Activated CD8-positive, alpha-beta memory T cell treated with anti-CD3 and anti-CD28 coated beads, Interleukin-2, amount 50 U/mL, for 24 hours (primary cell): ENCODE measurements around the gene MTUS2.

Source experiments
- DNase-seq: peaks from one replicate; pipeline ENCODE4 v3.0.0-alpha.2; 2020; ENCODE audit errors: extremely low read depth

The MTUS2 gene

DNA sequence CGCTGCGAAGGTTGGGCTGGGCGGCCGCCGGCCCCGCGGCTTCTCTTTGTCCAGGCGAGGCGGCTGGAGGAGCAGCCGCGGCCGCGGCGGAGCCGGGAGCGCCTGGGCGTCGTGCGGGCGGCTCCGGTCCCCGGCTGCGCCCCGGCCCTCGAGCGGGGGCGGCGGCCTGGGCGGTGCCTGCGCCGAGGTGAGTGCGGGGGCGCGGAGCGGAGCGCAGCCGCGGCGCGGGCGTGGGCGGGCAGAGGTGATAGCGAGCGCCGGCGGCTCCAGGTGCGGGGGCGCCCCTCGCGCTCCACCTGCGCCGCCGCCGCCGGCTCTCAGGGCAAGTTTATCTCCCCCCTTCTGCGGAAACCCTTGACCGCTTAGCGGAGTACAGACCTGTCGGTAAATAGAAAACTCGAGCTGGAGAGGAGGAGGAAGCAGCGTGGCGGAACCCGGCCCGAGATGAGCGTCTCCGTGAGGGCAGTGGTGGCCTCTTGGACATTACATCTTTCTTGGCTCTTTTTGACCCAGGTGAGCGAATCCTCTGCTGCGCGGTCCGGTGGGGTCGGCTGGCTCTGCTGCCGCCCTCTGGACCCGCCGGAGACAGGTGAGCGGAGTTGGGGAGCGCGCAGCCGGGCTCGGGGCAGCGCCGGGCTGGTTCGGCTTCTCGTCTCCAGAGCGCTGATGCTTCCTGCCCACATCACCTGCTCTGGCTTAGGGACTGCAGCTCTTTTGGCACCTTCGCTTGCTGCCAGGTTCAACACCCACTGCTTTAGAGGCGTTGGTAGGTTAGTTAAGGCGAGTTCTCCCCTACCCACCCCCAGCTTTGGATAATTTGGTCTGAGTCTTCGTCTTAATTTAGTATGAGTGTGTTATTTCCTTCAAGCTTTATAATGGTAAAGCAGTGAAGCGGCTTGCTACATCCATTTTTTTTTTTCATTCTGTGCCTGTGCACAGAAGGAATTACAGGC is at the start of gene MTUS2:
TSS of gene MTUS2 (plus strand) at position 241 of the 953 bp plus-strand sequence.
- DNase-seq, result no peak

DNA sequence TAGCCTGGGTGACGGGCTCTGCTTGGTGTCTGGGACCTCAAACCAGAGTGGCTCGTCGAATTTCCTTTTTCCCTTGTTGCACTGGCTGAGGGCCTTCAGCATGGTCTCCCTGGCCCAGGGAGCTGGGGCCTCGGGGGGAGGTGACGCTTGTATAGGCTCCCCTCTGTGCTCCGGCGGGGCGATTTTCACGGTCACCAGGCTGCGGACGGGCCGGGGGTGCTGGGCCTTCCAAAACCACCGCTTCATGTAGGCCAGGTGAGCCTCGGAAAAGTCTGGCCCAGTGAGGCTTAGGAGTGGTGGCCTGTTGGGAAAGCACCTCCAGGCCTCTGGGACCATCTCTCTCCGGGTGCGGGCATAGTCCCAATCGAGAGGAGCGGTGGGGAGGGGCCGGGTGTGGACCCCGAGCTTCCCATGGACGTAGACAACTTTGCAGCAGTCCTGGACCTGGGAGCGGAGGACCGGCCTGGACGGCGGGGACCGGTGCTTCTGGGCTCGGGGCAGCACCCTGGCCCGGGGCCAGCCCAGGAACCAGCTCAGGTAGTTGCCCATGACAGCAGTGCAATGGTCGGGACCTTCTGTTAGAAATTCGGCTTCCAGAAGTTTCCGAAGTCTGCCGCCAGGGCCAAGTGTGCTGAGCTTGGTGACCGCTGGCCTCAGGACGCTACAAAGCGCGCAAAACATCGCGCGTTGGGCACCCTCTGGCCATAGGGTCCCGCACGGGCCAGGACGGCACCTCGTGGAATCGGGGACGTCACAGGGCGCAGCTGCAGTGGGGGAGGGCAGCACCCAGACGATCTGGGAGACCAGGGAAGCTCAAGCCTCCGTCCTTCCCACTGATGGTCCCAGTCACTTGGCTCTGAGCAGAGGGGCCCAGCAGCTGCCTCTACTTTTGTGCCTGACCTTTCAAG is 41.6 kb upstream of the MTUS2 start:
- DNase-seq, result no peak

DNA sequence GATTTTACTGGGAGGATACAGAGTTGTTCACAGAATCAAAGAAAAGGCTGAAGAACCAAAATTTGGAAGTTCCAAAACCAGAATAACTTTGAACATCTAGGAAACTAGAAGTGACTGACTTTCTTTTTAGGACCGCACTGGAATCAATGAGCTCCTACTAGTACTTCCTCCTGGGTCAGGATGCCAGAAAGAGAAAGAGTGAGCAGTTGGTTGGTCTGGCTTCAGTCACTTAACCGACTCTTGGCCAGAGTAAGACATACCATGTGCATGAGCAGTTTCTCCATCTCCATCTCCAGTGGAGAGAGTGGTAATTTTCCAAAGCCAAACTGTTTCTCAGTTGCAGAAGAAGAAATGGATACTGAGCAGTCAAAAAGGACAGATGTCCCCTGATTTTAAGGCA is 27.1 kb upstream of the MTUS2 start:
- DNase-seq, result no peak

DNA sequence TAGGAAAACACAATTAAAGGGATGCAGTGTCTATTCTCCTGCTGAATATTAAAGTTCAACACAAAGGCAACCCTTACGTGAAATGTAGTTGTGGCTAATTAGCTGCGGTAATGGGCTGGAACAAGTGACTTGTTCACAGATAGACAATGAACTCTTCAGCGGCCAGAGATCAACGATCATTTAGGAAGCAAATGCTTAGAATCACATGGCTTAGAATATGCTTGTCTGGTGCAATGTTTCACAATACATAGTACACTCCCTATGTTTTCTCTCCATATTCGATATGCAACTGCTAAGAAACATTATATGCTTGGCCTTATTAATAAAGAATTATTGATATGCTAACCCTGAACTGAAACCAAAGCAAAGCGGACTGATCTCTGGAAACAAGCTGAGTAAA is 25.7 kb upstream of the MTUS2 start:
- DNase-seq, result no peak

DNA sequence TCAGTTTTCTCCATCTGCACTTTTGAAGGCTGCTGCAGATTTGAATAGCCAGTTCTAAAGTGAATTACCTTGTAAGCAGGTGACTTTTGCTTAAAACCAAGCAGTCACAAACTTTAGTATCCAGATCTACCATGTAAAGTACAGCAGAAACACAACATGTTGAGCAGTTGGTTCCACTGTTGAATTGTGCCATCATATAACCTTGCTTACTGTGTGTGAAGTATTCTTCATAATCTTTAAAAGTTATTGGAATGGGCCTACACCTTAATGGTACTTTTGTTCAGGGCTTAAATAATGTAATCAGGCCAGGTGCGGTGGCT is 23.2 kb upstream of the MTUS2 start:
- no peak for DNase-seq

DNA sequence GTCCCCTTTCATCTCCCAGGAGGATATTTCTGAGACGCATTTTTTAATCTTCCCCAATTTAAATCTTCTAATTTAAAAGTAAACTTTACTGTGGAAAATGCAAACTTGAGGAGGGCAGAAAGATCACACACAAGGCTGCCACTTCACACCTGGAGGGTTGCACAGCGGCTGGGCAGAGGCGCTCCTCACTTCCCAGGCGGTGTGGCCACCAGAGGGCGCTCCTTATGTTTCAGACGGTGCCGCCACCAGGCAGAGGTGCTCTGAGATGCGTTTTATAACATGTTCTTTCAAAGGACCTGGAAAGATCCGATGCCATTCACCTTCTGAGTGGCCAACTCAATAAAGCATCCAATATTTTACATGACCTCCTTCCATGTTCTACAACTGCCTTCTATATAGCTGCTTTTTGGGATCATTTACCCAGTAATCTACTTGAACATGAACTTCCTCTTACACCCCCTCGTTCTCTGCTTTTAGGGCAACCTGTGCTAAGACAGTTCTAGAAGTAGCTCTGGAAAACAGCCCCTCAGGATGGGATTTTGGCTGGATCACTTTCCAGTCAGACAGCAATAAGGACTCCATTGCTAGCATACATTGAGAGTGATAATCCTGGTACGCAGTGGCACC is 14.8 kb upstream of the MTUS2 start:
- DNase-seq, result no peak

DNA sequence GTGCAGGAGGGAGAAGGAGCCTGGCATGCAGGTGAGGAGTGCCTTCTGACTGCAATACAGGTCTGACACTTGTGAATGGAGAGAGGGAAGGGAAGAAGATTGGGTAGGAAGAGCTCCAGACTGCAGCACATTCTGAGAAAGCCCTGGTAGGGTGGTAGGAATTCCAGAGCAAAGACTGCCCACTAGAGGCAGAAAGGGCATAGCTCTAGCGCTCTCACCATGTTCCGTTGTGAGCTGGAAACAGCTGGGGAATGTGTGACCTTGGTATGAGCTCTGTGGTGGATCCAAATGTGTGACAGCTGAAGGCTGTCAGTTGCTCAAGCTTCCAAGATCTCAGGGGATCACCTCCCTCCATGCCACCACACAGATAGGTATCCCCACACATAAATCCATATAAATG is 2.9 kb upstream of the MTUS2 start:
- no peak for DNase-seq

DNA sequence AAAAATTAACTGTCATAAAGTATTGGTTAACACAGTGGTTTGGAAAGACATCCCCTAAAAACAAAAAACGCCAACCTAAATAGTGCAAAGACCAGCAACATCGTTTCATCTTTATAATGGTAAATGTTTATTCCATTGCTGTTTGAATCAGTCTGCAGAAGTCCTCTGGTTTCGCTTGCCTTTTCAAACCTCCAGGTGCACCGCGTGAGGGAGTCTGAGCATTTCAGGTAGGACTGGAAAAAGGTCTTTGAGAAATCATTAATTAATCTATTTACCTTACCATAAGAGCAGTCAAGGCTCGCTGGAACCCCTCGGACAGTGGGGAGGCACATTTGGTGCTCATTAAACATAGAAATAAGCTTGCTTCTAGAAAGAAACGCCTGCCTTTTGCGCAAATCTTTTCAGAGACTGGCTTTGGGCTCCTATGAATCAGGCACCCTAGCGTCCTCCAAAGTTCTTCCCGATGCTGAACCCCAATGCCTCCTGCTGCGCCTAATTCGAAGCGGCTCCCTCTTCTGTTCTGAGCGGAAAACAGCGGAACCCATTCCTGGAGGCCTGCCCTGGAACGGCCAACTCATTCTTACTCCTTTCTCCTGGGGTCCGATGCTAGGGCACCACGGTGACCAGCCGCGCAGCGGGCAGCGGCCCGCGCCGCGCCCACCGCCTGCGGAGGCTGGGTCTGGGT is 951 bp upstream of the MTUS2 start:
- DNase-seq, result no peak

DNA sequence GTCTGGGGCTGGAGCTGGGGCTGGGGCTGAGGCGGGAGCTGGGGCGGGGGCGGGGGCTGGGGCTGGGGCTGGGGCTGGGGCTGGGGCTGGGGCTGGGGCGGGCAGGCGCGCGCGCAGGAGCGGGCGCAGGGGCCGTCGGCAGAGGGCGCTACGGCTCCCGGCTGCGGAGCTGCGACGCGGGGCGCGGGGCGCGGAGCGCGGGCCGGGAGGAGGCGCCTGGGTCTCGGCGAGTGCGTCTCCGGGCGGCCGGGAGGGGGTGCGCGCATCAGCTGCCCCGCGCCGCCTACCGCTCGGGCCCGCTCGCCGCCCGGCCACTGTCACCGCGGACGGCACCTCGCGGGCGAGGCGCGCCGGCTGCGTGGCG is 422 bp upstream of the MTUS2 start:
- DNase-seq, result no peak

DNA sequence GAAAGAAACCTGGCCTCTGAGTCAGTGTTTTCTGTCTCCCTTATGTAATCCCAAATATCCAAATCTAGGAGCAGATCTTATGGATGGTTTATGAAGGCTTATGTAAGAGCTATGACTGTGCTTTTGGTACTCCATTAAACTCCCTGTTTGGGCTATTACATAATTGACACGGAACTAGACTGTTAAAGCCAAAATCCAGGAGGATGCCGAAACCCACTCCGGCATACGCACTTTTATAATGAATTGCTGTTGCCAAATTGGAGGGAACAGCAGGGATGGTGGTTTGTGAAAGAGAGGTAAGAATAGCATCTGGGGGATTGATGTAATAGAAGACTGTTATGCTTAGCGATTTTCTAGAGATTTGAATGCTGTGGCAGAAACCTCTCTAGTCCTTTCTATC is 2.0 kb downstream of the MTUS2 start:
- DNase-seq, result no peak

DNA sequence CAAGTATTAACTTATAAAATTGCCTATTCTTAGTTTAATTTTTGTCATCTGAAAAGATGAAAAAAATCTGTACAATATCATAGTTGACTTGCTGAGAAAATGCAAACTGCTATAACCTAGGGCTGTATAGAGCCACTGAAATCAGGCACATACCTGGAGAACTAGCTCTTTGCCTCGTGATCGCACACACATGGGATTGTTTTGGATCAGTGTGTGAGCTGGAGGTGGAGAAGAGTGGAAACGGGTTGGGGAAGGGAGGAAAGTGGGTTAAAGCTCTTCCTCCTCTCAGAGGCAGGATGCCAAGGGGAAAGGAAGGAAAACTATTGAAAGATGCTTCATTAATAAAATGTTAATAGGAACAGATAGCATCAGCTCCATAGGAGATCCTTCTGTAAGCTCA is 2.7 kb downstream of the MTUS2 start:
- DNase-seq, result no peak

DNA sequence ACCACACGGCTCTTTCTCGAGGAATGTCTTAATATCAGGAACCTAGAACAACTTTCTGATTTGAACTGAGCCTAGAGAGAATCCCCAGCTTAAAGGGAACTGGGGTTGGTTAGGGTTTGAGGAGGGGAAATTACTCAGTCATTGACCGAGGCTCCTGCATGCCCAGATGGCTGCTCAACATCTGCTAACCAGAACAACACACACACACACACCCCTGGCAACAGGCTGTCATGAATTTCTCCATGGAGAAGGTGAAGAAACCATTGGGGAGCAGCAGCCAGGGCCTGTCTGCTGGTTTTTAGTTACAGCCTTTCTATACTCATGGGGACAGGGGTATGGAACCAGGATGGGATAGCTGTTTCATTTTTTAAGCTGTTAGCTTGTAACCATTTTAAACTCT is 5.2 kb downstream of the MTUS2 start:
- DNase-seq, result no peak

DNA sequence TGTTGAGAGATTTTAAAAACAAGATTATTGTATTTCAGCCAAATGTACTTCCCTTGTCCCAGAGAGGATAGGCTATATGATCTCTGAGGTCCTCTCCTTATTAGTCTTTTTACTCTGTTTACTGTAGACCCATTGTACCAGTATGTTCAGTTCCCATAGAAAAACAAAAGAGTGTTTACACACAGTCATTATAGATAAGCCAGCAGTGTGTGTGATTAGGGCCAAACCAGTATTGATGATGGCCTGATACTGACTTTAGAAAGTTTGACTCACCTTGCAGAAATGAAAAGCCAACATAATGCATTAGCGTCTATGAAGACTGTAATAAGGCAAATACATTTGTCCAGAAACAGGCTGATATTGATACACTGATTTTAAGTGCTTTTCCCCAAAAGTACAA is 6.2 kb downstream of the MTUS2 start:
- no peak for DNase-seq

DNA sequence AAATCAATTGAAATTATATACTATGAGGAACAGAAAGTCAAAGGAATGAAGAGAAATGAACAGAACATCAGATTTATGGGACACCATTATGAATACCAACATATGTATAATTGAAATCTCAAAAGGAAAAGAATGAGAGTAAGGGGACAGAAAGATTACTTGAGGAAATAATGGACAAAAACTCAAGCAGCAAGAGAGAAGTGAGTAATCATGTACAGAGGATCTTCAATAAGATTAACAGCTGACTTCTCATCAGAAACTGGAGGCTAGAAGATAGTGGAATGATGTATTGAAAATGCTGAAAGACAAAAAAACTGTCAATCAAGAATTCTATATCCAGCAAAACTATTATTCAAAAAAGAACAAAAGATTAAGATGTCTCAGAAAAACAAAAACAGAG is 10.4 kb downstream of the MTUS2 start:
- DNase-seq, result no peak

DNA sequence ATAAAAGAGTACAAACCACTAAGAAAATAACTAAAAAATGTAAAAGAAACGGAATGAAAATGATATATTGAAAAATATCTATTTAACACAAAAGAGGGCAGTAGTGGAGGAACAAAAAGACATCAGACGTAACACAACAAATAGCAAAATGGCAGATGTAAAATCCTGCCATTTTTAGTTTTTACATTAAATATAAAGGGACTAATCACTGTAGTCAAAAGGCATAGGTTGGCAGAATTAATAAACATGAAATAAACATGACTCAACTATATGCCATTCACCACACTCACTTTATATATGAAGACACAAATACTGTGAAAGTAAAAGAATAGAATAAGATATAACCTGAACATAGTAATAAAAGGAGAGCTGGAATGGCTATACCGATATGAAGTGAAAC is 11.0 kb downstream of the MTUS2 start:
- no peak for DNase-seq

DNA sequence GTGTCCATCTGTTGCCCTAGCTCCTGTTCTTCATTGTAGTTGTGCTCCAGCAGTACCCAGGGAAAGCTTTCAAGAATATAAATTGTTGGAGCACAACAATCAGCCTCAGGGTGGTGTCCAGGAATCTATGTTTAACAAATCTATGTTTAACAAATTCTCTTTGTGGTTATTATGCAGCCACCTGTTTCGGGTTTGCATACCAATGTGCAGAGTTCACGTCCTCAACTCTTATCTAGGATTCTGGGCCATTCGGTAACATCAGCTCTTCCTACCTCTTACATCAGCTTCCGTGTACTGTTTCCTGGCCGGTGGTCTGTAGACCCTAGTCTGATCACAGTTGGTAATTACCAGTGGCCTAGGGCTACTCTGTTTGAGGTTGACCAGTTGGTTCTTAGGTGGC is 17.0 kb downstream of the MTUS2 start:
- no peak for DNase-seq

DNA sequence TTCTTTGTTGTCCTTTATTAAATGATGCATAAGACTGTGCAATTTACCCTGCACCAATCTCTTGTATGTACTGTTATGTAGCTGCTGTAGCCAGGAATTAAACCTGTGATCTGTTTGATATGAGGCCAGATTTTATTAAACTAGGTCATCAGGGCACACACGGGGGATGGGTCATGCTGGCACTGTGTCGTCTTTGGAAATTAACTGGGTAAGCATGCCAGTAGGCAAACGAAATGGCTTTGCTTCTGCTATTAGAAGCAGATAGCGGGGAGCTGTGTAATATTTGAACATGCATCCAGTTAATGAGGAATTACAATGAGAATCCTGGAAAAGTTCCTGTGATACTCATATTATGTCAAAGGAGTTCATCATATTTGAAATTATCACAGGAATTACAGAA is 23.5 kb downstream of the MTUS2 start:
- no peak for DNase-seq

DNA sequence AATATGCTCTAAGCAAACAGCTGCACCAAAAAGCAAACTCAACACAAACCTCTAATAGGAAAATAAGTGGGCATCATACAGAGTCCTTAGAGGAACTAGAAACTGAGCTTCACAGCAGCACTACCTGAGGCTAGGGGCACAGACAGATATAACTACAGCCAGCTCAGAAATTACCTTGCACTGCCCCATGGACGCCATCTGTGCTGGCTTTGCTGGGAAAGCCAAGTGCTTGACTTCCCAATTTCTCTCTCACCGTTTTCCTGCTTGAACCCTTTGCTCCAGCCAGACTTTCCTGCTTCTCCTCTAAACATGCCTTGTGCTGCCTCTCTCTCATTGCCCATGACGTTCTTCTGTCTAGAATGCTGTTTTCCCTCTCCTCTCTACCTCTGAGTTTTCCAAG is 29.3 kb downstream of the MTUS2 start:
- DNase-seq, result no peak

DNA sequence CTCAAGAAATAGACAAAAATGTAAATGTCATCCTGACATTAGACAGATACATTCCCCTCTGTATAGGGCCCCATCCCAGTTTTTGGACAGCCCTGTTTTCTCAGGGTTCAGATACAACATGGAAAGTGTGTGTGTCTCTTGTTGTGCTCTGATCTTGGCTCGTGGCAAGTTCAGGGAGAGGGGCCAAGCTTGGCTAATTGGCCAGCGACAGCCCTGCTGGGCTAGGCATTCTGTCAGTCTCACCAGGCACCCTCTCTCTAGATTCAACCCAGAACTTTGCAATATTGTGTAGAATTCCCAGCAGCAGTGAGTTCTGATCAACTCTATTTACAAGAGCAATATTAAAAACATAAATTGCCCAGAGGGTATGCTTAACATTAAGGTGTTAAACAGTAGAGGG is 30.1 kb downstream of the MTUS2 start:
- DNase-seq, result no peak

DNA sequence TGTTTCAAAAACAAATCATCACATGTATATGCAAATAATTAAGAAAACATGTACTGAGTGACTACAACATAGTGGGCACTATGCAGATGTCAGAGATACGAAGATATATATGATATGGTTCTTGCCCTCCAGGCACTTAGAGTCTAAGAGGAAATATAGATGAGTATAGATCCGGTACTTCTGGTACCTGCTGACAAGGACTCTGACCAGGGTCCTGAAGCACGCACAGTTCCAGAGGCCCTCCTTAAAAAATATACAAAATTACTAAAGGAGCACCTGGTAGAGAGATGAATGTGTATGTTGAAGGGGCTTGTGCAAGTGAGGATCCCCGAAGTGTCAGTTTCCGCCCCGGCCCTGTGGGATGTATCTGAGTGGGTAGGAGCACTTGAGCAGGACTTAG is 31.3 kb downstream of the MTUS2 start:
- no peak for DNase-seq

DNA sequence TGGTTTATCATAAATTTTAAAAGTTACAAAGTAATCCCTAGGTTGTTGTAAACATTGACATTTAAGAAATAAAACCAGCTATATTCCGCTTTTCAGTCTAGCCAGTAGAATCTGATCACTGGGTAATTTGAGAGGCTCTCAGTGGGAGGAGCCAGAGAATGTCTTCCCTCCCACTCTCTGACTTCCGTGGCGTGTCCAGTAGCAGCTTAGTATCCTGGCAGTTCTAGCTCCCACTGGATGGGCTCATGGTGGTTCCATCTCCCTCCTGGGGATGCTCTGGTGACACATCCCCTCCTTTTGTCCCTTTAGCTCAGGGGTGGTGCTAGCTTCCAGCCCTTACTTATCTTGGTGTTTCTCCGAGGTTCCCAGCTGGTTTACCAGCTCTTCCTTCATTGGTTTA is 34.5 kb downstream of the MTUS2 start:
- no peak for DNase-seq

DNA sequence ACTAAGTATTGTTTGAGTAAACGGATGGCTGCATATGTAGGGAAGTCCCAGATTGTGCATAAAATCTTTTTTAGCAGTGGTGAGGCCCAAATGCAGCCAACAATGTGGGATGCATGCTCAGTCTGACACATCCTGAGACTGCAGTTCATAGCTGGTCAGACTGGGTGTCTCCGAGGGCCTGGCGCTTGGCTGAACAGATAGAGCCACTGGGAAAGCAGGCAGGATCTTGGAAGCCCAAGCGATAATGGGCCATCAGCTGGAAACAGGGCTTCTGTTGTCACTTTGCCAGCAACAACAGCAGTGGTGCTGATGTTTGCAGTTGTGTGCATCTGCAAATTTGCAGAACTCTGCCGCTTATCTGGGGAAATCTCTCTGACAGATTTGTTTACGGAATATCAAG is 36.1 kb downstream of the MTUS2 start:
- DNase-seq, result no peak
